NCI-H526 (cell line): ENCODE results near the gene ARL5A.

Source experiments
- DNase-seq, 2 experiments: peaks; one replicate each; lab custom pipeline; 2025; lab: John Stamatoyannopoulos, UW

The ARL5A gene

DNA sequence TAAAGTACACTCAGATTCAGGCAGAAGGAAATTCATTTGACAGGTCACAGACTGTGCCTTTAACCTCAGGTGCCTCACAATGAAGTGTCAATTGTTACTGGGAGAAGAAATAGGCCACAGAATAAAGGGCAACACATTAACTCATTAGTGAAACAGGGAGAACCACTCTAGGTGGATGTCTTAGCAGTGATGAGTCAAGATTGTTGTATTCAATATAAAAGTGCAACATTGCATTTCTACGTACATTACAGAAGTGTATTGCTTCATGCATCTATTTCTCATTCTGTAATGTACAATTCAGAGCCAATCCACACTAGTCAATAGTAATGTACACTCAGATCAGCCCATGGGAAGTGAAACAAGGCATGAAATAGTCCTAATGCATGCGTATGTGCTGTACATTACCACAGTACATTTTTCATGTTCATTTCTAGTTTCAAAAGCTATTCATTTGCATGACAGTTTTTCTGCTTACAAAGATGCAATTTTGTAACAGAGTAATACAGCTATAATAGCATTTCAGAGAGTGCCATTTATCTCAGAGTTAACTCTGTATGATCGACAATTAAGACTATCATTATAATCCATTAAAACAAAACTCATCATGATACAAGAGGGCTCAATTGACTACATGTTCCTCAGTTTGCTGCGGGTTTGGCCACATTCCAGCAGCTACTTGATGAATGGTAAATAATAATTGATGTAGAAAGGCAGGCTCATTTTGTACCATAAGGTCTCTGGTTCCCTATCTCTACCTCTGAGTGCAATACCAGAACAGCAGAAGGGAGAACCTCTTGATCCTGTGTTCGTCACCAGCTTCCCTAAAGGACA is 12.2 kb upstream of the ARL5A start:
- peak; percentile 18 to 25 for DNase-seq

DNA sequence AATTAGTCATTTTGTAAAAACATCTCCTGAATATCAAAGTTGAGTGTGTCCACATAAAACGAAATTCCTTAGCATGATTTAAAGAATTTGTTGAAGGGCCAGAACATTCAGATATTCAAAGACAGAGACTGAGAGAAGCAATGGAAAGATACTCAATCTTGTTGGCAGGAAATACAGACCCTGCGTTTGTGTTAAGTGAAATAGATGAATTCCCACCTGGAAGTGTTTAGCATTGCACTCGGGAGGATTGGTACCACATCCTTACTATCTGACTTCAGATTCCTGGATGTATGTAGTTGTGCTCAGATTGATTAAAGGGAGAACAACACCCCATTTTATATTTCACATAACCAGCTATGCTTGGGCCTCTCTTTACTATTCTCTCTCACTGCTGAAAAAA is 9.7 kb upstream of the ARL5A start:
- DNase-seq, result no peak

GRCh38 chr2:151833984-151834383 is 5.8 kb upstream of the ARL5A start:
- no peak for DNase-seq

DNA sequence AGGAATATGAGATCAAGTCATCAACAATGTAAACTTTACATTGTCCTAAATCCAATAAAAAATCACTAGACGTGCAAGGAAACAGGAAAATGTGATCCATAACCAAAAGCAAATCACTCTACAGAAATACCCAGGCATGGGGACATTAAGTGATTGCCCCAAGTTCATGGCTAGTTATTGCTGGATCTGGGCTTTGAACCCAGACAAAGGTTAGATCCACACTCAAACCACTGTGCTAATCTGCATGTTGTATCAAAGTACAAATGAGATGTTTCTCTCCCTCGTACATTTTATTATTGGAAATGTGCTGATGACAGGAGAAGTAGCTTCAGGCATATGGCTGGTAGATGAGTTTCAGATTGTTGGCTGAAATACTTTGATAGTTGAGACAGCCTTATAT is 2.7 kb upstream of the ARL5A start:
- DNase-seq, result no peak

DNA sequence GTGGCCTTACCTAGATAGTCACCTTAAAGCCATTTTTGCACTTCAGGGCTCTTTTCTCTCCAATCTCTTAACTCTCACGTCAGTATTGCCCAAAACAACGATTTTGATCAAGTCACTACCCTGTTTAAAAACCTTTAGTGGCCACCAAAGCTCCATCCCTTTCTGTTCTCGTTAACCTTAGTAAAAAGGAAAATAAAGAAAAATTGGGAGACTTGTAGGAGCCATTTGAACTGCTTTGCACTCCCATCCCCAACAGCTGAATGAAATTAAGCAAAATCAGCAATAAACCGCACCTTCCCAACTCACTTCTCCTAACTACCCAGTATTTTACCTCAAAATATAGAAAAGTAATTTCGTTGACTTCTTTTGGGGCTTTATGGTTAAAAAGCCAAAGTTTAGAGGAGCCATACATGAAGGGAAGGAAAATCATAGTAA is 686 bp upstream of the ARL5A start:
- no peak for DNase-seq

DNA sequence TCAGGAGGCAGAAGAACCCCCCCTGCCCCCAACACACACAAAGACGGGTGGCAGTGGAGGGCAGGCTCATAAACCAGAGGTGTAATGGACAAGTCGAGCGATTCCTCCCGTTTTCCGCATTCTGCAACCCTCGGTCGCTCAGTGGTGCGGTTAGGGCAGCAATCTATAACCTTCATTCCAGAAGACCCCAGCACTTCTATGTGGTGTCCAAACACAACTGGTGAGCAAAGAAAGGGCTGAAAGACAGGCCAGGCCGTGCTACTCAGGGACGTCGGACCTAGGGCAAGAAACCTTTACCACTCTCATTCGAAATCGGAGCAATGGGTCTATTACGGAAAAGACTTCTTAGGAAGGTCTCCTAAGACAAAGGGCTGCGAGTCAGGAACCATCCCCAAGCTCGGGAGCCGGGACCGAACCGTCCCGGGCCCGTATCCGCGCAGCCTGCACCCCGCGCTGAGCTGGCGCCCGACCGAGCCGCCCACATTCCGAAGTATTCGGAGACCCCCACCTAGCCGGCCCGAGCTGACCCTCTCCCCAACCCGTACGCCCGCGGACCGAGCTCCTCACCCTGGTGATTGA is 568 bp downstream of the ARL5A start:
- DNase-seq, result peak in 1 of 2 experiments; percentile 51

GRCh38 chr2:151826737-151827157 is 1.5 kb downstream of the ARL5A start:
- DNase-seq, result peak; percentile 12 to 26

- DNase-seq, result no peak
These were observed 3.3 kb downstream of the ARL5A start for GRCh38 chr2:151824886-151825285.

- DNase-seq, result peak in 1 of 2 experiments; percentile 30
These were observed 4.6 kb downstream of the ARL5A start for GRCh38 chr2:151823651-151824050.

GRCh38 chr2:151819920-151820319 is 8.3 kb downstream of the ARL5A start:
- DNase-seq, result no peak

DNA sequence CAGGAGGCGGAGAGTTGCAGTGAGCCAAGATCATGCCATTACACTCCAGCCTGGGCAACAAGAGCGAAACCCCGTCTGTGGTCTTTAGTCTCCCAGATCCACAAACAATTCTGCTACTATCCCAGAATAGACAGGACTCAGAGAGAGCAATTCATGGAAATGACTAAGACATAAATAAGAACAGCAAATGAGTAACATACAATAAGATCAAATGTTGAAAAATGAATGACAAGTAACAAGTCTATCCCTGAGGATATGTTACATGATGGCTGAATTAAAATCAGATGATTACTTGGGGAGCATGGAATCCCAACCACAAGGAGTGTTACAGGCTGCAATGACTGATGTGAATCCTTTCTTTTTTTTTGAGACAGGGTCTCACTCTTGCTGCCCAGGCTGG is 10.3 kb downstream of the ARL5A start:
- DNase-seq, result no peak

DNA sequence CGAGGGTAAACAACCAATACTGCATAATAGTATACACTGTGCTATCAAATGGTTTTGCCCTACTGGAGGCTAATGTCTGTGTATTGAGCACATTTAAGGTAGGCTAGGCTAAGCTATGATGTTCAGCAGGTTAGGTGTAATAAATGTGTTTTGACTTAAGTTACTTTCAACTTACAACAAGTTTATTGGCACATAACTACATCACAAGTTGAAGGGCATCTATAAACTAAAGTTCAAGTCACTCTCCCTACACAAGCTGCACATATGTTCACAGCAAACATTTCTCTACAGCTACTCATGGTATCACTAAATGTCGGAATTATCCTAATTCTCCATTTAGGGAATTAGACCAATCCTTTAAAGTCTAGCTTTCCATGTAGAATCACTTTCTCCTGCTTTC is 11.4 kb downstream of the ARL5A start:
- DNase-seq, result no peak

DNA sequence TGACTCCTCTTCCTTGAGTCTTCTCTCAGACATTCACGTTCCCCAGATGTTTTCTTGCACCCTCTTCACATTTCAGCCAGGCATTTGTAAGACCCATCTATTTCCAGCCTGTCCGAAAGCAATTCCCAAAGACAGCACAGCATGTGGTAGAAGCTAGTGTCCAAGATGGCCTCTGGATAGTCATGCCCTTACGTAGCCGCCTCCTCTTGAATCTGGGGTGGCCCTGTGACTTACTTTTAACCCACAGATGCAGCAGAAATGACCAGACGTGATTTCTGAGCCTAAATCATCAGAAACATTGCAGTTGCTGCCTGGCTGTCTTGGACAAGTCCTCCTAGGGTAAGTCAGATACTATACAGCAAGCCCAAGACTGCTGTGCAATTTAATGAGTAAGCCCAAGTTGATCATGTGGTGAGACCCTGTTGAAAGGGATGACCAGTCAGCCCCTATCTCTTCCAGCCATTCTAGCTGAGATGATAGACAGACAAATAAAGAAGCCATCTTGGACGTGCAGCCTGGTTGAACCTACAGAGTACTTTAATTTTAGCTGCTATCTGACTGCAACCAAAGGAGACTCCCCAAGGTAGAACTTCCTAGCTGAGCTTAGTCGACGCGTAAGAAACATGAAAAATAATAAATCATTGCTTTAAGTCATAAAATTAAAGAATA is 12.3 kb downstream of the ARL5A start:
- DNase-seq, result no peak

GRCh38 chr2:151810489-151810888 is 17.7 kb downstream of the ARL5A start:
- no peak for DNase-seq

- DNase-seq, result no peak
These were observed 19.2 kb downstream of the ARL5A start for GRCh38 chr2:151809073-151809383.

GRCh38 chr2:151808258-151809072 is 19.8 kb downstream of the ARL5A start:
- peak; percentile 48 to 72 for DNase-seq

- no peak for DNase-seq
These were observed 22.3 kb downstream of the ARL5A start for GRCh38 chr2:151805961-151806360.

- no peak for DNase-seq
These were observed 22.9 kb downstream of the ARL5A start for GRCh38 chr2:151805343-151805742.

DNA sequence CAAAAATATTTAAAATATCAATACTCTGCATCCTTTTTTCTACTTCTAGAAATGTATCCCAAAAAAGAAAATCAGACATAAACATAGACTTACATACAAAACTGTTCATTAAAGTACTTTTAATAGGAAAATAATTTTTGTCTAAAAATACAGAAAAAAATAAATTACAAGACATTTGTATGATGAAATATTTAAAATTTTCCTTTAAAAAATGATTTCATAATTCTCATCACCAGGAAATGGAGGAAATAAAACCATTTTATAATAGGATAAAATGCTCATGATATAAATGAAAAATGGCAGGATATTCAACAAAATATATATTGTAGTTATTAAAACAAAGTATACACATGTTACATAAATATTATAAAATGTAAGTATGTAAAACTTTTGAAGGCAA is 24.4 kb downstream of the ARL5A start:
- no peak for DNase-seq

DNA sequence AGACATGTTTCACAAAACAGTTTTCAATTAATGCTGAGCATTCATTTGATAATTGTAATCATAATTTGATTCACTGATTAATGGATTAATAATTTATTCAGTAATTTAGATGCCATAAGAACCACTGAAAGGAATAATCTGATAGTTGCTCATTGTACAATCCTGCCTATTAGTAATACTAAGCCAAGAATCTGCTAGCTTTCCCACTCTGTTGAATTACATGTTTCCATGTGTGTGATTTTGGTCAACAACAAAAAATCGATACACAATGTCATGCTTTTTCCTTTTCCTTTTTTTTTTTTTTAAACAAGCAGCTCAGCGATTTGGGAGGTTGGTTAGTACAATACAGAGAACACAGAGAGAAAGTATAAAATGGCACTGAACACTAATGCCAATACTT is 25.9 kb downstream of the ARL5A start:
- DNase-seq, result no peak

DNA sequence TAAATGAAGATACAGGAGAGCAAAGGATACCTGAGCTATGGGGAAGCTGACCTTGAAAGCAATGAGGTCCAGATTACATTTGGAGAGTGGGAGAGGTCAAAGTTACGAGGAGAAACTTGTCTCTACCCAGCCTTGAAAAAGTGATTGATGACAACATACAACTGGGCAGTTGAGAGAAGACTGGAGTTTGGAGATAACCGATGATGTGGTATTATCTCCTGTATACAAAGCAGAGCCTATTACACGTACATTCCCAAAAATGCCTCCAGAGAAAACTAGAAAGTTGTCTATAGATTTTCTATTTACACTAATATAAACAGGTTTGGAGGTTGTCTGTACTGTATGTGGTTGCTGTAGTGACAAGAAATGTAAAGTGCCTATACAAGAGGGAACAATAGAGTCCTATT is 28.3 kb downstream of the ARL5A start:
- DNase-seq, result no peak

- DNase-seq, result no peak
These were observed 31.4 kb downstream of the ARL5A start for GRCh38 chr2:151796774-151797173.
